ENCODE results near the gene MRPL52. TPM values are rescaled to one million over a fixed set of nuclear protein-coding genes. Genes with fewer than 3 reads are reported as not detected.

Gene MRPL52
- total and polyA plus RNA-seq, 2 of the 13 experiments (the other 11 are each of a cell fraction or from before 2014, with no cell fraction given), result 118 to 329 TPM

DNA sequence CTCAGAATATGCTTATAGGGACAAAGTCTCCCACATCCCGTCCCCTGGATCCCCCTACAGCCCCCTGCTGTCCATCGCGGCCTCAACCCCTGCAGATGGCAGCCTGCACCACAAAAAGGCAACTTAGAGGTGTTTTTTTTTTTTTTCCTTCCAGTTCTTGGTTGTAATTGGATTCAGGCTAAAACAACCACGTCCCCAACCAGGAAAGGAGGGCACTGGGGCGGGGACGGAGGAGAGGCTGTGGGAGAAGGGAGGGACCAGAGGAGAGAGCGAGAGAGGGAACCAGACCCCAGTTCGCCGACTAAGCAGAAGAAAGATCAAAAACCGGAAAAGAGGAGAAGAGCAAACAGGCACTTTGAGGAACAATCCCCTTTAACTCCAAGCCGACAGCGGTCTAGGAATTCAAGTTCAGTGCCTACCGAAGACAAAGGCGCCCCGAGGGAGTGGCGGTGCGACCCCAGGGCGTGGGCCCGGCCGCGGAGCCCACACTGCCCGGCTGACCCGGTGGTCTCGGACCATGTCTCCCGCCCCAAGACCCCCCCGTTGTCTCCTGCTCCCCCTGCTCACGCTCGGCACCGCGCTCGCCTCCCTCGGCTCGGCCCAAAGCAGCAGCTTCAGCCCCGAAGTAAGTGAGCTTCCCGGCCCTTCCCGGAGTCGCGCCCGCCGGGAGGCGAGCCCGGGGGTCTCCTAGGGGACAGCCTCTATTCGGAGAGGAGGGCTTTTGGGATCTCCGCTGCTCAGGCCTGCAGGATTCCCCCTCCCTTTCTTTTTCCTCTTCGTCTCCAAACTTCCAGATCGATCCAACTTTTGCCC lies 6.8 kb downstream of the MRPL52 start, which contains the start of gene MMP14 (continued):
- TF ChIP-seq ZNF350 (CRISPR knock-in tag; IDR thresholded peaks at IDR 0.05; ENCODE audit: borderline replicate concordance, low read depth), result peak; percentile 4; the same call in 1 of the 2 replicates
- 0 out of 2 replicates have a peak, but pooled peaks have one; percentile 1 for TF ChIP-seq ZNF317 (CRISPR knock-in tag; IDR thresholded peaks at IDR 0.05)
- no peak for TF ChIP-seq ZNF558 (CRISPR knock-in tag; IDR thresholded peaks at IDR 0.05; ENCODE audit: borderline replicate concordance)
- no peak for TF ChIP-seq ZNF570 (CRISPR knock-in tag; IDR thresholded peaks at IDR 0.05; ENCODE audit: borderline replicate concordance)
- TF ChIP-seq RARA (CRISPR knock-in tag; IDR thresholded peaks at IDR 0.05), result no peak
- no peak for TF ChIP-seq SRF (IDR thresholded peaks at IDR 0.05; ENCODE audit: low read depth, low read length)
- no peak for TF ChIP-seq ARNT2 (CRISPR knock-in tag; IDR thresholded peaks at IDR 0.05; ENCODE audit: low read depth)
- no peak; the same call in 1 of the 2 replicates for TF ChIP-seq ARHGAP35 (CRISPR knock-in tag; IDR thresholded peaks at IDR 0.05; ENCODE audit: borderline replicate concordance)
- 0 out of 2 replicates have a peak, but pooled peaks have one; percentile 28 for TF ChIP-seq MAF1 (CRISPR knock-in tag; IDR thresholded peaks at IDR 0.05; ENCODE audit: borderline replicate concordance)
- TF ChIP-seq MAFG (CRISPR knock-in tag; IDR thresholded peaks at IDR 0.05), result peak; percentile 68; the same call in 1 of the 2 replicates
- TF ChIP-seq, protein P1, sequence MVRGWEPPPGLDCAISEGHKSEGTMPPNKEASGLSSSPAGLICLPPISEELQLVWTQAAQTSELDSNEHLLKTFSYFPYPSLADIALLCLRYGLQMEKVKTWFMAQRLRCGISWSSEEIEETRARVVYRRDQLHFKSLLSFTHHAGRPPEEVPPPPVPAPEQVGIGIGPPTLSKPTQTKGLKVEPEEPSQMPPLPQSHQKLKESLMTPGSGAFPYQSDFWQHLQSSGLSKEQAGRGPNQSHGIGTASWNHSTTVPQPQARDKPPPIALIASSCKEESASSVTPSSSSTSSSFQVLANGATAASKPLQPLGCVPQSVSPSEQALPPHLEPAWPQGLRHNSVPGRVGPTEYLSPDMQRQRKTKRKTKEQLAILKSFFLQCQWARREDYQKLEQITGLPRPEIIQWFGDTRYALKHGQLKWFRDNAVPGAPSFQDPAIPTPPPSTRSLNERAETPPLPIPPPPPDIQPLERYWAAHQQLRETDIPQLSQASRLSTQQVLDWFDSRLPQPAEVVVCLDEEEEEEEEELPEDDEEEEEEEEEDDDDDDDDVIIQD (CRISPR knock-in tag; IDR thresholded peaks at IDR 0.05; ENCODE audit: low read depth), result no peak
- TF ChIP-seq ZNF121 (CRISPR knock-in tag; IDR thresholded peaks at IDR 0.05), result no peak
- TF ChIP-seq, protein P2, sequence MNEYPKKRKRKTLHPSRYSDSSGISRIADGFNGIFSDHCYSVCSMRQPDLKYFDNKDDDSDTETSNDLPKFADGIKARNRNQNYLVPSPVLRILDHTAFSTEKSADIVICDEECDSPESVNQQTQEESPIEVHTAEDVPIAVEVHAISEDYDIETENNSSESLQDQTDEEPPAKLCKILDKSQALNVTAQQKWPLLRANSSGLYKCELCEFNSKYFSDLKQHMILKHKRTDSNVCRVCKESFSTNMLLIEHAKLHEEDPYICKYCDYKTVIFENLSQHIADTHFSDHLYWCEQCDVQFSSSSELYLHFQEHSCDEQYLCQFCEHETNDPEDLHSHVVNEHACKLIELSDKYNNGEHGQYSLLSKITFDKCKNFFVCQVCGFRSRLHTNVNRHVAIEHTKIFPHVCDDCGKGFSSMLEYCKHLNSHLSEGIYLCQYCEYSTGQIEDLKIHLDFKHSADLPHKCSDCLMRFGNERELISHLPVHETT (CRISPR knock-in tag; conservative IDR thresholded peaks at IDR 0.05), result 0 out of 2 replicates have a peak, but pooled peaks have one; percentile 18
- TF ChIP-seq DNMT1 (CRISPR knock-in tag; IDR thresholded peaks at IDR 0.05), result peak; percentile 40; the same call in 1 of the 2 replicates
- TF ChIP-seq, protein P3, sequence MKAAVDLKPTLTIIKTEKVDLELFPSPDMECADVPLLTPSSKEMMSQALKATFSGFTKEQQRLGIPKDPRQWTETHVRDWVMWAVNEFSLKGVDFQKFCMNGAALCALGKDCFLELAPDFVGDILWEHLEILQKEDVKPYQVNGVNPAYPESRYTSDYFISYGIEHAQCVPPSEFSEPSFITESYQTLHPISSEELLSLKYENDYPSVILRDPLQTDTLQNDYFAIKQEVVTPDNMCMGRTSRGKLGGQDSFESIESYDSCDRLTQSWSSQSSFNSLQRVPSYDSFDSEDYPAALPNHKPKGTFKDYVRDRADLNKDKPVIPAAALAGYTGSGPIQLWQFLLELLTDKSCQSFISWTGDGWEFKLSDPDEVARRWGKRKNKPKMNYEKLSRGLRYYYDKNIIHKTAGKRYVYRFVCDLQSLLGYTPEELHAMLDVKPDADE (CRISPR knock-in tag; IDR thresholded peaks at IDR 0.05), result no peak
- no peak for TF ChIP-seq PLRG1 (conservative IDR thresholded peaks at IDR 0.05)
- TF ChIP-seq BRD4 (CRISPR knock-in tag; IDR thresholded peaks at IDR 0.05), result 0 out of 2 replicates have a peak, but pooled peaks have one; percentile 23
- TF ChIP-seq RXRB (CRISPR knock-in tag; IDR thresholded peaks at IDR 0.05; ENCODE audit: borderline replicate concordance), result 0 out of 2 replicates have a peak, but pooled peaks have one; percentile 10
- 0 out of 2 replicates have a peak, but pooled peaks have one; percentile 52 for TF ChIP-seq ZNF713 (CRISPR knock-in tag; IDR thresholded peaks at IDR 0.05)
- TF ChIP-seq, protein P4, sequence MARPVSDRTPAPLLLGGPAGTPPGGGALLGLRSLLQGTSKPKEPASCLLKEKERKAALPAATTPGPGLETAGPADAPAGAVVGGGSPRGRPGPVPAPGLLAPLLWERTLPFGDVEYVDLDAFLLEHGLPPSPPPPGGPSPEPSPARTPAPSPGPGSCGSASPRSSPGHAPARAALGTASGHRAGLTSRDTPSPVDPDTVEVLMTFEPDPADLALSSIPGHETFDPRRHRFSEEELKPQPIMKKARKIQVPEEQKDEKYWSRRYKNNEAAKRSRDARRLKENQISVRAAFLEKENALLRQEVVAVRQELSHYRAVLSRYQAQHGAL (CRISPR knock-in tag; IDR thresholded peaks at IDR 0.05; ENCODE audit: not compliant biosample characterization), result no peak
- 0 out of 2 replicates have a peak, but pooled peaks have one; percentile 45 for TF ChIP-seq SALL2 (CRISPR knock-in tag; IDR thresholded peaks at IDR 0.05)

All from HepG2 (cell line).